ENCODE measurements around the gene INO80E.
A peak's percentile ranks its signal among the peaks of the same experiment; 100 is the strongest.

Gene INO80E

DNA sequence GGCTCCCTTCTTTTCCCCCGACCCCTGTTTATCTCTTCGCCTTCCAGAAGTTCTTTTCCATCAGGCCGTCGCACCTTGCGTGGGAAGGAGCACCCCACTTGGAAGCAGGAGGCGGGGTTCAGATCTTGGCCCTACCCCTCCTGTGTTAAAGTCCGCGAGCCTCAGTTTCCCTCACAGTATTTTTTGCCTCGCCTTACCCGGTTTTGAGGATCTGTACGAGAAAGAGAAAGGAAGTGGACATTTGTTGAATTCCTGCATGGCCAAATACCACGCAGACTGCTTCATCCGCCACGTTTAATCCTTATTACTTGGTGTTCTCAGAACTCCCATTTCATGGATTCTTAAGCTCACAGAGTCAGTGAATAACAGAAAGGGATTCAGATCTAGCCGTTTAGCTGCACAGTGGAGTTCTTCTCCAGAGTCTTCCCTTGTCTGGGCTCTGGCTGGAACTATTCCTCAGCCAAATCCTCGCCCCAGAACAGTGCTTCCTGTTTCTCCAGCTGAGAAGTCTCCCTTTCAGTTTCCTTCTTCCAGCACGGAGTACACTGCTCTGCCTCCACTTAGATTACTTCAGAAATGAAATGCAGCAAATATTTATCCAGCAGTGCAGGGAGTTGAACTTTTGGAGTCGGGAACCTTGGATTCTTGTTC lies 33.6 kb upstream of the INO80E start:
- Histone ChIP-seq H3K4me1 (ENCODE audit: control insufficient read depth, insufficient read depth, low read length, unreplicated experiment) (peaks cover 11% of the 10 kb centered on the region), H3K36me3 (ENCODE audit: insufficient read depth, low read length) (peaks cover 5% of the 10 kb centered on the region), H3K27ac (ENCODE audit: low read depth, low read length) (peak overlapping the region; percentile 80), H2AFZ (ENCODE audit: low read length, unreplicated experiment) (peak overlapping the region; percentile 90), H3K79me2 (ENCODE audit: control insufficient read depth, insufficient read depth, low read length, unreplicated experiment) (peaks cover 8% of the 10 kb centered on the region), H3K4me3 (ENCODE audit: low read depth, low read length) (peak overlapping the region; percentile 84), H3K27me3 (ENCODE audit: insufficient read depth, low read length) (no peaks in the 10 kb centered on the region)

DNA sequence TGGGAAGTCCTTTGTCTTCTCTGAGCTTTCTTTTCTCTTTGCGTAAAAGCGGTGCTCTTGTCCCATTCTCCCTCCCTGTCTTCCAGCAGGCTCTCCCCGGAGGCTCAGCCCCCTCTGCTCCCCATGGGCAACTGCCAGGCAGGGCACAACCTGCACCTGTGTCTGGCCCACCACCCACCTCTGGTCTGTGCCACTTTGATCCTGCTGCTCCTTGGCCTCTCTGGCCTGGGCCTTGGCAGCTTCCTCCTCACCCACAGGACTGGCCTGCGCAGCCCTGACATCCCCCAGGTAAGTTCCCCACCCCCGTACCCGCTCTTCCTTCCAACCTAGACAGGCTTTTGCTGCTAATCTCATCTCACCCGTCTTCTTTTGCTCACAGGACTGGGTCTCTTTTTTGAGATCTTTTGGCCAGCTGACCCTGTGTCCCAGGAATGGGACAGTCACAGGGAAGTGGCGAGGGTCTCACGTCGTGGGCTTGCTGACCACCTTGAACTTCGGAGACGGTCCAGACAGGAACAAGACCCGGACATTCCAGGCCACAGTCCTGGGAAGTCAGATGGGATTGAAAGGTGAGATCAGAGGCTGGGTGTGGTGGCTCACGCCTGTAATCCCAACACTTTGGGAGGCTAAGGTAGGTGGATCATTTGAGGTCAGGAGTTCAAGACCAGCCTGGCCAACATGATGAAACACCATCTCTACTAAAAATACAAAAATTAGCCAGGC lies 32.9 kb upstream of the INO80E start:
- Histone ChIP-seq H2AFZ (ENCODE audit: low read length, unreplicated experiment) (peak overlapping the region; percentile 90), H3K4me1 (ENCODE audit: control insufficient read depth, insufficient read depth, low read length, unreplicated experiment) (peaks cover 11% of the 10 kb centered on the region), H3K79me2 (ENCODE audit: control insufficient read depth, insufficient read depth, low read length, unreplicated experiment) (peaks cover 8% of the 10 kb centered on the region), H3K36me3 (ENCODE audit: insufficient read depth, low read length) (peaks cover 5% of the 10 kb centered on the region), H3K4me3 (ENCODE audit: low read depth, low read length) (peak overlapping the region; percentile 84), H3K27me3 (ENCODE audit: insufficient read depth, low read length) (no peaks in the 10 kb centered on the region), H3K27ac (ENCODE audit: low read depth, low read length) (peak overlapping the region; percentile 80)

DNA sequence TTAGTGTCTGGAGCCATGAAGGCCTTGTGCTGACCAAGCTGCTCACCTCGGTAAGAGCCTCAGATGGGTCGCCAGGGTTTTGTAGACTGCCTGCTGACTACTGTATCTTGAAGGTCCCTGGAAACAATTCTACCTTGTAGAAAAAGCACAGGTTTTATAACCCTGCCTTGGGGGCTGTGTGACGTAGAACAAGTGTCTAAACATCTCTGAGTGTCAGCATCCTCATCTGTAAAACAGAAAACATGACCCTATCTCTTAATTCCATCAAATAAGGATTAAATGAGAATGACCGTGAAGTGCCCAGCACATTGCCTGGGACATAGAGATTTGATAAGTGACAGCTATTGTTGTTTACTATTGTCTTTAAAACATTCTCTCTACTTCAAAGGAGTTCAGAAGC lies 27.8 kb upstream of the INO80E start:
- H3K27me3 ChIP-seq (ENCODE audit: insufficient read depth, low read length) = no peaks in the 10 kb centered on the region
- H3K27ac ChIP-seq (ENCODE audit: low read depth, low read length) = no peak overlapping the region
- no peak overlapping the region for H2AFZ ChIP-seq (ENCODE audit: low read length, unreplicated experiment)
- peaks cover 13% of the 10 kb centered on the region for H3K36me3 ChIP-seq (ENCODE audit: insufficient read depth, low read length)
- peaks cover 2% of the 10 kb centered on the region for H3K79me2 ChIP-seq (ENCODE audit: control insufficient read depth, insufficient read depth, low read length, unreplicated experiment)
- H3K4me3 ChIP-seq (ENCODE audit: low read depth, low read length) = no peak overlapping the region
- H3K4me1 ChIP-seq (ENCODE audit: control insufficient read depth, insufficient read depth, low read length, unreplicated experiment) = peaks cover 2% of the 10 kb centered on the region

DNA sequence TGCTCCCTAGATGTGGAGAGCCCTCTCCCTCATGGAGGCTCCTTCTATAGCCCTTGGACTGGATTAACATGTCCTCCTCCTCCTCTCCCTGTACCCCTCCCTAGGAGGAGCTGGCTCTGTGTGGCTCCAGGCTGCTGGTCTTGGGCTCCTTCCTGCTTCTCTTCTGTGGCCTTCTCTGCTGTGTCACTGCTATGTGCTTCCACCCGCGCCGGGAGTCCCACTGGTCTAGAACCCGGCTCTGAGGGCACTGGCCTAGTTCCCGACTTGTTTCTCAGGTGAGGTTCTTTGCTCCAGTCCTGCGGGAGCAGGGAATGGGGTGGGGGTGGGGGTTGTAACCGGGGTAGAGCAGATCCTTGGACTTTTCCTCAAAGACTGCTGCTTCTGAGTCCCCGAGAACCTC lies 24.7 kb upstream of the INO80E start:
- H3K4me1 ChIP-seq (ENCODE audit: control insufficient read depth, insufficient read depth, low read length, unreplicated experiment) = peaks cover 14% of the 10 kb centered on the region
- H3K79me2 ChIP-seq (ENCODE audit: control insufficient read depth, insufficient read depth, low read length, unreplicated experiment) = peaks cover 26% of the 10 kb centered on the region
- H3K4me3 ChIP-seq (ENCODE audit: low read depth, low read length) = no peak overlapping the region
- peaks cover 8% of the 10 kb centered on the region; the same call in 1 of the 2 replicates for H3K36me3 ChIP-seq (ENCODE audit: insufficient read depth, low read length)
- H3K27me3 ChIP-seq (ENCODE audit: insufficient read depth, low read length) = no peaks in the 10 kb centered on the region
- no peak overlapping the region for H3K27ac ChIP-seq (ENCODE audit: low read depth, low read length)
- no peak overlapping the region for H2AFZ ChIP-seq (ENCODE audit: low read length, unreplicated experiment)

DNA sequence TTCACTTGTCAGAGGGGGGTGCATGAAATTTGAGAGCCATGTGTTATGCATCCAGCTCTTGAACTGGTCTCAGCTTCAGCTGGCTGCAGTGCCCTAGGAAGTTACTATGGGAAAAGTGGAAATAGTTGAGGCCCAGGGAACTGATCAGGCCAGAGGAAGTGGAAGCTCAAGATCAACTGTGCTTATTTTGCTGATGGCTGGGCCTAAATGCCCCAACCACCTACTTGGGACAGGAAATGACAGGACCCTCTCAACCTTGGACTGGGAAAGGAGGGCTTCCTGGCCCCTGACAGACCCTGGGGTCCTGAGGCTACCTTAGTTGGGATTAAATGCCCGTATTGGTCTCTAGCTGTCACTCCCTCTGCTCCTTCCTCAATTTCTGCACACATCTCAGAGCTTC lies 23.5 kb upstream of the INO80E start:
- Histone ChIP-seq H3K79me2 (ENCODE audit: control insufficient read depth, insufficient read depth, low read length, unreplicated experiment) (peaks cover 38% of the 10 kb centered on the region), H3K4me3 (ENCODE audit: low read depth, low read length) (no peak overlapping the region), H3K27ac (ENCODE audit: low read depth, low read length) (no peak overlapping the region), H3K27me3 (ENCODE audit: insufficient read depth, low read length) (no peaks in the 10 kb centered on the region), H2AFZ (ENCODE audit: low read length, unreplicated experiment) (no peak overlapping the region), H3K4me1 (ENCODE audit: control insufficient read depth, insufficient read depth, low read length, unreplicated experiment) (peaks cover 23% of the 10 kb centered on the region), H3K36me3 (ENCODE audit: insufficient read depth, low read length) (peaks cover 8% of the 10 kb centered on the region; the same call in 1 of the 2 replicates)

DNA sequence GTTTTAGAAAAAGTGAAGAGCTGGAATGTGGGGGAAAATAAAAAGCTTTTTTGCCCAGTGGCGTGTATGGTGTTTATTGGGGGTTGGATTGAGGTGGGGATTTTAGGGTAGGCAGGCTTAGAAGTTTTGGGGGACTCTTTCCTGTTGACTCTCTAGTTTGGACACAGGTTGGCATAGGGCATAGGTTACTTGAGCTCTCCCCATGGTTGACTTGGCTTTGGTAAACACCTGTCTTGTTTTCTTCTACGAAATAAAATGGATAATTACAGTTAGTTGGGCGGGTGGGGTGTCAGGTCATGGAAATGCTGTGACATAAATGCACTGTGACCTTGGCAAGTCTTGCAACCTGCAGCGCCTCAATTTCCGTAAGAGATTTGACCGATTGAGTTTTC lies 23.1 kb upstream of the INO80E start:
- peak overlapping the region; percentile 47 for H2AFZ ChIP-seq (ENCODE audit: low read length, unreplicated experiment)
- no peak overlapping the region for H3K4me3 ChIP-seq (ENCODE audit: low read depth, low read length)
- no peak overlapping the region for H3K27ac ChIP-seq (ENCODE audit: low read depth, low read length)
- H3K36me3 ChIP-seq (ENCODE audit: insufficient read depth, low read length) = peaks cover 8% of the 10 kb centered on the region; the same call in 1 of the 2 replicates
- H3K79me2 ChIP-seq (ENCODE audit: control insufficient read depth, insufficient read depth, low read length, unreplicated experiment) = peaks cover 43% of the 10 kb centered on the region
- peaks cover 23% of the 10 kb centered on the region for H3K4me1 ChIP-seq (ENCODE audit: control insufficient read depth, insufficient read depth, low read length, unreplicated experiment)
- H3K27me3 ChIP-seq (ENCODE audit: insufficient read depth, low read length) = no peaks in the 10 kb centered on the region

DNA sequence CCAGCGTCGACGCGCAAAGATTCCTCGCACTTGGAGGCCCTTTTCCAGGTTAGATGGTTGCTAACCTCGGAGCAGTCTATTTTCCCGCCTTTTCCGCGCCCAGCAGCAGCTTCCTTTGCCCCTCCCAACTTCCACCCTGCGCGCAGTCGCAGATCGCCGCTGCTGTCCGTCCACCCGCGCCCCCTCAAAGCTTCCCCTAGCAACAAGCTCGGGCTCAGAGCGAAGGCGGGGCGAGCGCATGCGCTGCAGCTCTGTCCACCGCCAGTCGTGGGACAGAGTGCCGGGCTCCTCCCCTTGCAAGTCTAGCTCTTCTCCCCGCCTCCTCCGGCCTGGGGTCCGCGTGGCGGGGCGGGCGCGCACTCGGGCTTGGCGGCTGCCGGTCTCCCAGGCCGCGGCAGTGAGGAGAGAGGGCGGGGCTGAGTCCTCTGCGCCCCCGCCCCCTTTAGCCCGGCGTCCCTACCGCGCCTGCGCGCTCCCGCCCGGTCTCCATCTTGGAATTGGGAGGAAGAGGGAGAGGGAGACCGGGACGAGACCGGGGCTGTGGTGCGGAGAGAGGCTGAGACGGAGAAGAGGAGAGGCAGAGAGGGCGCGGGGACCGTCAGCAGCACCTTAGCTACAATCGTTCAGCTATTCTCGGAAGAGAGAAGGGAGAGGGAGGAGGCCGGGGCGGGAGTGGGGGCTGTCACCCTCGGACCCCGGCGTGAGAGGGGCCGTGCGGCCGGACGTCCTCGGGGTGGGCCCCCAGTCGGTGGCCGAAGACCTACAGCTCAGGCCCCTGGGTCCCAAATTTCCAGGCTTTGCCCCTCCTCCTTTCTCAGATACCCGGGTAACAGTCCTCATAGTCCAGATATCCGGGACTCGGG lies 22.4 kb upstream of the INO80E start, which contains the start of gene TAOK2:
TSS of gene TAOK2 (plus strand) at position 485 of the 863 bp plus-strand sequence. CDS start 3,905 bp downstream, outside the sequence.
- peaks cover 3% of the 10 kb centered on the region; the same call in 1 of the 2 replicates for H3K36me3 ChIP-seq (ENCODE audit: insufficient read depth, low read length)
- H3K27me3 ChIP-seq (ENCODE audit: insufficient read depth, low read length) = no peaks in the 10 kb centered on the region
- peaks cover 23% of the 10 kb centered on the region for H3K4me1 ChIP-seq (ENCODE audit: control insufficient read depth, insufficient read depth, low read length, unreplicated experiment)
- peak within 1 kb of the TSS; percentile 88 for H3K4me3 ChIP-seq (ENCODE audit: low read depth, low read length)
- H3K27ac ChIP-seq (ENCODE audit: low read depth, low read length) = peak within 1 kb of the TSS; percentile 36
- H3K79me2 ChIP-seq (ENCODE audit: control insufficient read depth, insufficient read depth, low read length, unreplicated experiment) = peaks cover 48% of the 10 kb centered on the region
- H2AFZ ChIP-seq (ENCODE audit: low read length, unreplicated experiment) = peak within 1 kb of the TSS; percentile 47

DNA sequence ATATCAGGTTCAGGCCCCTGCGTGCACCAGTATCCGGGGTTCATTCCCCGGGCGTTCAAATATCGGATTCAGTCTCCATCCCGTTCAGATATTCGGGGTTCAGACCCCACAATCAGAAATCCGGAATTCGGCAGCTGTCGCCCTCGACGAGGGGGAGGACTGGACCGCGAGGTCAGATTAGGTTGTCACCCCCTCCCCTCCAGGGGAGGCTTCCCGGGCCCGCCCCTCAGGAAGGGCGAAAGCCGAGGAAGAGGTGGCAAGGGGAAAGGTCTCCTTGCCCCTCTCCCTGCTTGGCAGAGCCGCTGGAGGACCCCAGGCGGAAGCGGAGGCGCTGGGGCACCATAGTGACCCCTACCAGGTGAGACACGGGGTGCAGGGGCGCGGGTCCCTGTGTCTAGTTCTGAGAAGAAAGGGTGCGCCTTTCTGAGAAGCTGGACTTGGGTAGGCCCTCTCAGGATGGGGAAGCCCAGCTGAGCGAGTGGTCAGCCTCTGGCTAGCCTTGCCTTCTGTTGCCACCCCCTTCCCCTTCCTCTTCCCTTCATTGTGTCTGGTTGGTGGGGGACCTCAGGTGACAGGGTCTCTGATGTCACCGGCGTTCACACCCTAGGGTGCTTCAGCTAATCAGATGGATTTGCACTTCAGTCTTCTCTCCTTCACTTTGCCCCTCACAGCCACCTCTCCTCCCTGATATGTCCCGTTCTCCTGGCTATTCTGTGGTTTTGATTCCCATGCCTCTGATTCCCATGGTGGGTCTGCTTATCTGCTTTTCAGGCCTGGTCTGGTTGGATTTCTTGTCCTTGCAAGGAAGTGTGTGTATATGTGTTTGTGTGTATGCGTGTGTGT lies 21.5 kb upstream of the INO80E start:
- Histone ChIP-seq H3K4me1 (ENCODE audit: control insufficient read depth, insufficient read depth, low read length, unreplicated experiment) (peaks cover 23% of the 10 kb centered on the region), H3K36me3 (ENCODE audit: insufficient read depth, low read length) (peaks cover 5% of the 10 kb centered on the region; the same call in 1 of the 2 replicates), H3K79me2 (ENCODE audit: control insufficient read depth, insufficient read depth, low read length, unreplicated experiment) (peaks cover 56% of the 10 kb centered on the region), H3K27me3 (ENCODE audit: insufficient read depth, low read length) (no peaks in the 10 kb centered on the region), H3K4me3 (ENCODE audit: low read depth, low read length) (peak overlapping the region; percentile 88), H3K27ac (ENCODE audit: low read depth, low read length) (peak overlapping the region; percentile 36), H2AFZ (ENCODE audit: low read length, unreplicated experiment) (peak overlapping the region; percentile 44)

DNA sequence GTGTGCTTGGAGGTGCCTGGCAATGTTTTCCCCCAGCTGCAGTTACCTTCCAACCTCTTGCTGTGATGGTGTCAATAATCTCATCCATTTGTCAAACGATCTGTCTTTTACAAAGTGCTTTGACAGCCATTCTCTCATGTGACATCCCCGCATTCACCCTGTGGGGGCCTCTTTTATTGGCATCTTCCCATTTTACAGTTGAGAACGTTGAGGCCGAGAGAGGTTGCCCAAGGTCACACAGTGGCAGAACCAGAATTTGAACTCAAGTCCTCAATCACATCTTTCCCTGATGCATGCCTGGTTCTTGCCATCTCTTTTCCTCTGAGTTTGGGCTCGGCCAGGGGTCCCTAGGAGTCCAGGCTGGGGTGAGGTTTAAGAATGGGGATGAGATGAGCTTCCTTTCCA lies 20.9 kb upstream of the INO80E start:
- Histone ChIP-seq H3K27ac (ENCODE audit: low read depth, low read length) (no peak overlapping the region), H3K36me3 (ENCODE audit: insufficient read depth, low read length) (peaks cover 11% of the 10 kb centered on the region; the same call in 1 of the 2 replicates)

More for the DNA sequence above, 20.9 kb upstream of the INO80E start:
- Histone ChIP-seq H2AFZ (ENCODE audit: low read length, unreplicated experiment) (no peak overlapping the region), H3K4me1 (ENCODE audit: control insufficient read depth, insufficient read depth, low read length, unreplicated experiment) (peaks cover 23% of the 10 kb centered on the region), H3K79me2 (ENCODE audit: control insufficient read depth, insufficient read depth, low read length, unreplicated experiment) (peaks cover 58% of the 10 kb centered on the region), H3K27me3 (ENCODE audit: insufficient read depth, low read length) (no peaks in the 10 kb centered on the region), H3K4me3 (ENCODE audit: low read depth, low read length) (peak overlapping the region; percentile 88)

Data from ACC112 (cell line).